OCI-LY1 (cell line): Measurements from ENCODE around the gene KREMEN2.

ENCODE experiments used
- H2AFZ ChIP-seq: fragments of 200-600 bp; sonication (generic), shearing (Covaris generic); 2 replicates; pipeline ENCODE4 v1.6.0; 2014; ENCODE audit warnings: antibody characterized with exemption, mild to moderate bottlenecking, low read length
- H3F3A ChIP-seq: fragments of 200-600 bp; sonication (generic), shearing (Covaris generic); 2 replicates; pipeline ENCODE4 v1.6.0; 2014; ENCODE audit warnings: mild to moderate bottlenecking, antibody characterized with exemption, low read length, moderate library complexity; ENCODE audit not compliant: insufficient read depth
- H3K27ac ChIP-seq: fragments of 200-600 bp; sonication (generic); 2 replicates; pipeline ENCODE4 v1.5.1; 2014; ENCODE audit warnings: low read length, mixed run types, mild to moderate bottlenecking, low read depth; ENCODE audit not compliant: poor library complexity, severe bottlenecking
- H3K27me3 ChIP-seq: fragments of 200-600 bp; sonication (generic); 2 replicates; pipeline ENCODE4 v1.6.0; 2014; ENCODE audit warnings: antibody characterized with exemption, mild to moderate bottlenecking, low read length, moderate library complexity; ENCODE audit not compliant: insufficient read depth
- H3K36me3 ChIP-seq: fragments of 200-600 bp; sonication (generic); 2 replicates; pipeline ENCODE4 v1.6.1; 2014; ENCODE audit warnings: mild to moderate bottlenecking, antibody characterized with exemption, low read length, moderate library complexity, mixed read lengths; ENCODE audit not compliant: insufficient read depth
- H3K4me1 ChIP-seq: fragments of 200-600 bp; sonication (generic); 2 replicates; pipeline ENCODE4 v1.5.1; 2014; ENCODE audit warnings: mild to moderate bottlenecking, low read length, moderate library complexity; ENCODE audit not compliant: insufficient read depth, severe bottlenecking
- H3K4me2 ChIP-seq: fragments of 200-600 bp; sonication (generic), shearing (Covaris generic); 2 replicates; pipeline ENCODE4 v1.6.1; 2014; ENCODE audit warnings: low read length
- H3K4me3 ChIP-seq: fragments of 200-600 bp; sonication (generic); 2 replicates; pipeline ENCODE4 v1.5.1; 2014; ENCODE audit warnings: low read length, low read depth, mild to moderate bottlenecking, mixed read lengths; ENCODE audit not compliant: poor library complexity, severe bottlenecking
- H3K79me2 ChIP-seq: fragments of 200-600 bp; shearing (Covaris generic); 2 replicates; pipeline ENCODE4 v1.6.1; 2016; ENCODE audit warnings: mixed run types, low read length, mixed read lengths; ENCODE audit not compliant: insufficient read depth
- H3K9ac ChIP-seq: fragments of 200-600 bp; sonication (generic), shearing (Covaris generic); 2 replicates; pipeline ENCODE4 v1.6.1; 2014; ENCODE audit warnings: mild to moderate bottlenecking, low read length, mixed read lengths
- H3K9me2 ChIP-seq: fragments of 200-600 bp; sonication (generic), shearing (Covaris generic); 2 replicates; pipeline ENCODE4 v1.6.1; 2014; ENCODE audit warnings: low read depth, mild to moderate bottlenecking, low read length, mixed read lengths
- H3K9me3 ChIP-seq: fragments of 200-600 bp; shearing (Covaris generic); 2 replicates; pipeline ENCODE4 v1.6.1; 2014; ENCODE audit warnings: low read length, mixed read lengths
- H4K20me1 ChIP-seq: fragments of 200-600 bp; sonication (generic), shearing (Covaris generic); 2 replicates; pipeline ENCODE4 v1.6.0; 2016; ENCODE audit warnings: mild to moderate bottlenecking, low read length; ENCODE audit not compliant: insufficient read depth
- CTCF ChIP-seq: fragments of 200-600 bp; sonication (generic), shearing (Covaris generic); IDR thresholded peaks from 2 replicates; pipeline ENCODE4 v1.5.1; 2017; ENCODE audit warnings: mild to moderate bottlenecking, antibody characterized with exemption, low read length, moderate library complexity, mixed read lengths
- EZH2 ChIP-seq: fragments of 200-600 bp; sonication (generic), shearing (Covaris generic); IDR thresholded peaks from 2 replicates; pipeline ENCODE4 v1.8.0; 2017; ENCODE audit warnings: borderline replicate concordance, mixed run types, mild to moderate bottlenecking, antibody characterized with exemption, low read length, moderate library complexity, mixed read lengths

The KREMEN2 gene

GRCh38 chr16:2990891-2991290 lies 26.8 kb downstream of the KREMEN2 start:
- Histone ChIP-seq H3K9ac (no peak overlapping the region), H2AFZ (no peak overlapping the region), H3K9me2 (no peaks in the 10 kb centered on the region), H3K27ac (no peak overlapping the region), H3F3A (no peaks in the 10 kb centered on the region), H3K79me2 (no peaks in the 10 kb centered on the region), H3K4me2 (no peak overlapping the region), H3K4me3 (no peak overlapping the region), H4K20me1 (no peaks in the 10 kb centered on the region), H3K36me3 (no peaks in the 10 kb centered on the region), H3K27me3 (peaks cover 3% of the 10 kb centered on the region; the same call in 1 of the 2 replicates), H3K9me3 (no peaks in the 10 kb centered on the region), H3K4me1 (no peaks in the 10 kb centered on the region)
- TF ChIP-seq EZH2 (no peak), CTCF (no peak)

GRCh38 chr16:2991566-2992261 lies 27.6 kb downstream of the KREMEN2 start:
- no peak overlapping the region for H3K9ac ChIP-seq
- H3K27me3 ChIP-seq, result peaks cover under 1% of the 10 kb centered on the region; the same call in 1 of the 2 replicates
- H3K4me1 ChIP-seq, result no peaks in the 10 kb centered on the region
- H3K4me3 ChIP-seq, result no peak overlapping the region
- no peak overlapping the region for H2AFZ ChIP-seq
- H3K79me2 ChIP-seq, result no peaks in the 10 kb centered on the region
- no peaks in the 10 kb centered on the region for H3K9me3 ChIP-seq
- no peaks in the 10 kb centered on the region for H3F3A ChIP-seq
- TF ChIP-seq CTCF (no peak), EZH2 (no peak)
- H3K27ac ChIP-seq, result no peak overlapping the region
- no peaks in the 10 kb centered on the region for H3K36me3 ChIP-seq
- H4K20me1 ChIP-seq, result no peaks in the 10 kb centered on the region
- no peaks in the 10 kb centered on the region for H3K9me2 ChIP-seq
- no peak overlapping the region for H3K4me2 ChIP-seq

- TF ChIP-seq EZH2, result no peak
- TF ChIP-seq CTCF, result no peak
- H3K9me2 ChIP-seq, result no peaks in the 10 kb centered on the region
- H3K36me3 ChIP-seq, result no peaks in the 10 kb centered on the region
- H2AFZ ChIP-seq, result no peak overlapping the region
- no peak overlapping the region for H3K9ac ChIP-seq
- H3K4me3 ChIP-seq, result no peak overlapping the region
- no peaks in the 10 kb centered on the region for H3K4me1 ChIP-seq
- no peaks in the 10 kb centered on the region for H4K20me1 ChIP-seq
- no peaks in the 10 kb centered on the region; the same call in 1 of the 2 replicates for H3K27me3 ChIP-seq
- H3K9me3 ChIP-seq, result no peaks in the 10 kb centered on the region
- H3K27ac ChIP-seq, result no peak overlapping the region
- H3F3A ChIP-seq, result no peaks in the 10 kb centered on the region
- H3K4me2 ChIP-seq, result no peak overlapping the region
- H3K79me2 ChIP-seq, result no peaks in the 10 kb centered on the region
These were observed 28.5 kb downstream of the KREMEN2 start for GRCh38 chr16:2992383-2993081.
